Measurements from ENCODE around the gene CDH12.
"Not testable (repeated sequence)": the region's sequence is repeated elsewhere in the genome, so short reads cannot be mapped to it uniquely, and the experiment has no call there.

- not testable (repeated sequence) for TF ChIP-seq CTCF (IDR thresholded peaks at IDR 0.05 in 8 of 11, conservative IDR thresholded peaks at IDR 0.05 in 3 of 11); POLR2AphosphoS5 (IDR thresholded peaks at IDR 0.05); POLR2A (IDR thresholded peaks at IDR 0.05)
These were observed 538.1 kb downstream of the CDH12 start for GRCh38 chr5:22315052-22315451.
